Measurements from ENCODE around the gene RETREG1.
"Not testable (repeated sequence)": the region's sequence is repeated elsewhere in the genome, so short reads cannot be mapped to it uniquely, and the experiment has no call there.

RETREG1 gene

GRCh38 chr5:16615741-16616535 is 859 bp downstream of the RETREG1 start:
- DNase-seq = no peak

GRCh38 chr5:16612007-16612406 is 4.8 kb downstream of the RETREG1 start:
- DNase-seq = no peak

- DNase-seq = not testable (repeated sequence)
Observed at GRCh38 chr5:16610896-16611295, 5.9 kb downstream of the RETREG1 start.

- no peak for DNase-seq
Observed at GRCh38 chr5:16609412-16609811, 7.4 kb downstream of the RETREG1 start.

GRCh38 chr5:16606628-16607027 is 10.2 kb downstream of the RETREG1 start:
- no peak for DNase-seq

- DNase-seq = no peak
Observed at GRCh38 chr5:16603701-16604100, 13.1 kb downstream of the RETREG1 start.

- no peak for DNase-seq
Observed at GRCh38 chr5:16603295-16603694, 13.5 kb downstream of the RETREG1 start.

- DNase-seq = no peak
Observed at GRCh38 chr5:16602182-16602581, 14.6 kb downstream of the RETREG1 start.

GRCh38 chr5:16600946-16601345 is 15.9 kb downstream of the RETREG1 start:
- no peak for DNase-seq

GRCh38 chr5:16600397-16600796 is 16.4 kb downstream of the RETREG1 start:
- no peak for DNase-seq

GRCh38 chr5:16597946-16598694 is 18.7 kb downstream of the RETREG1 start:
- no peak for DNase-seq

- DNase-seq = no peak
Observed at GRCh38 chr5:16596581-16596940, 20.2 kb downstream of the RETREG1 start.

GRCh38 chr5:16595881-16596580 is 20.8 kb downstream of the RETREG1 start:
- DNase-seq = no peak

GRCh38 chr5:16593628-16594027 is 23.2 kb downstream of the RETREG1 start:
- peak; percentile 3 for DNase-seq

GRCh38 chr5:16593013-16593412 is 23.8 kb downstream of the RETREG1 start:
- no peak for DNase-seq

- no peak for DNase-seq
Observed at GRCh38 chr5:16592255-16592654, 24.5 kb downstream of the RETREG1 start.

GRCh38 chr5:16590685-16591084 is 26.1 kb downstream of the RETREG1 start:
- no peak for DNase-seq

- DNase-seq = no peak
Observed at GRCh38 chr5:16589658-16590057, 27.1 kb downstream of the RETREG1 start.

- no peak for DNase-seq
Observed at GRCh38 chr5:16588434-16589214, 28.2 kb downstream of the RETREG1 start.

GRCh38 chr5:16586556-16586955 is 30.2 kb downstream of the RETREG1 start:
- no peak for DNase-seq

- DNase-seq = peak; percentile 2
Observed at GRCh38 chr5:16585041-16585667, 31.6 kb downstream of the RETREG1 start.

GRCh38 chr5:16582081-16582480 is 34.7 kb downstream of the RETREG1 start:
- no peak for DNase-seq

All from OCI-M1 (cell line).